Activated T-cell treated with anti-CD3 and anti-CD28 coated beads, Interleukin-2, amount 50 U/mL, for 4 hours (primary cell): ENCODE measurements around the gene PCBP3. TPM values are rescaled to one million over a fixed set of nuclear protein-coding genes. Genes with fewer than 3 reads are reported as not detected.

Experiments used
- ATAC-seq, 2 donors: fragments of 200-7000 bp; cut with Tn5 transposase; one replicate each; pipeline ENCODE4 v1.10.0; 2021
- DNase-seq: peaks from one replicate; pipeline ENCODE4 v3.0.0-alpha.2; 2020
- H3K27me3 Mint-ChIP-seq: one replicate; pipeline ENCODE4 v1.8.0; 2021; ENCODE audit warnings: low read depth, mixed read lengths
- H3K36me3 Mint-ChIP-seq: one replicate; pipeline ENCODE4 v1.8.0; 2022; ENCODE audit warnings: mixed read lengths; ENCODE audit not compliant: insufficient read depth
- H3K4me1 Mint-ChIP-seq: one replicate; pipeline ENCODE4 v1.8.0; 2021; ENCODE audit warnings: low read depth, mixed read lengths
- H3K4me3 Mint-ChIP-seq: one replicate; pipeline ENCODE4 v1.8.0; 2021; ENCODE audit warnings: mild to moderate bottlenecking, moderate library complexity, mixed read lengths
- H3K9me3 Mint-ChIP-seq: one replicate; pipeline ENCODE4 v1.8.0; 2021; ENCODE audit warnings: mixed read lengths
- total RNA-seq, 3 donors: library from RNA; stranded (reverse); gene quantifications; one replicate each; pipeline ENCODE4 v1.2.1, GENCODE V29; 2021

PCBP3 gene
- total RNA-seq, 3 donors from 2014 or later: 2.7 to 5.7 (median 4.8) TPM

- ATAC-seq (no peak), DNase-seq (no peak)
- peaks cover 2% of the 10 kb centered on the region for H3K4me1 Mint-ChIP-seq
- no peak overlapping the region for H3K4me3 Mint-ChIP-seq
- no peaks in the 10 kb centered on the region for H3K27me3 Mint-ChIP-seq
- H3K9me3 Mint-ChIP-seq: no peaks in the 10 kb centered on the region
- H3K36me3 Mint-ChIP-seq: no peaks in the 10 kb centered on the region
Measured at GRCh38 chr21:45909238-45909988, 265.9 kb downstream of the PCBP3 start.

DNA sequence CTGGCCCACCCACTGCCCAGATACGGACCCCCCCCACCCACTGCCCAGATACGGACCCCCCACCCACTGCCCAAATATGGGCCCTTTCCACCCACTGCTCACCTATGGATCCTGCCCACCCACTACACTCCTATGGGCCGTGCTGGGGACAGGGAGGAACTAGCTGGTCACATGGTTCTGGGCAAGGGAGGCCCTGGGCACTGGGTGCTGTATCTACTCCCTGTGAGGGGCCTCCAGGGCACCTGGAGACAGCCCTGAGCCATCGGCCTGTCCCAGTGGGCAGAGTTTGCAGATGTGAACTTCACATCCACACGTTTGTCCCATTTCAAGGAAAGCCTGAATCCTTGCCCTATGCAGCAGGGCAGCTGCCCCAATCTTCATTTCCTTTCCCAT, 266.6 kb downstream of the PCBP3 start:
- Mint-ChIP-seq H3K4me3 (no peak overlapping the region), H3K4me1 (peaks cover 2% of the 10 kb centered on the region), H3K9me3 (no peaks in the 10 kb centered on the region), H3K27me3 (no peaks in the 10 kb centered on the region), H3K36me3 (no peaks in the 10 kb centered on the region)
- DNase-seq (no peak), ATAC-seq (no peak)

GRCh38 chr21:45910548-45911221, 267.2 kb downstream of the PCBP3 start:
- H3K36me3 Mint-ChIP-seq: no peaks in the 10 kb centered on the region
- no peaks in the 10 kb centered on the region for H3K27me3 Mint-ChIP-seq
- no peak for DNase-seq
- H3K9me3 Mint-ChIP-seq: no peaks in the 10 kb centered on the region
- no peak for ATAC-seq
- no peak overlapping the region for H3K4me3 Mint-ChIP-seq
- H3K4me1 Mint-ChIP-seq: peaks cover 7% of the 10 kb centered on the region

DNA sequence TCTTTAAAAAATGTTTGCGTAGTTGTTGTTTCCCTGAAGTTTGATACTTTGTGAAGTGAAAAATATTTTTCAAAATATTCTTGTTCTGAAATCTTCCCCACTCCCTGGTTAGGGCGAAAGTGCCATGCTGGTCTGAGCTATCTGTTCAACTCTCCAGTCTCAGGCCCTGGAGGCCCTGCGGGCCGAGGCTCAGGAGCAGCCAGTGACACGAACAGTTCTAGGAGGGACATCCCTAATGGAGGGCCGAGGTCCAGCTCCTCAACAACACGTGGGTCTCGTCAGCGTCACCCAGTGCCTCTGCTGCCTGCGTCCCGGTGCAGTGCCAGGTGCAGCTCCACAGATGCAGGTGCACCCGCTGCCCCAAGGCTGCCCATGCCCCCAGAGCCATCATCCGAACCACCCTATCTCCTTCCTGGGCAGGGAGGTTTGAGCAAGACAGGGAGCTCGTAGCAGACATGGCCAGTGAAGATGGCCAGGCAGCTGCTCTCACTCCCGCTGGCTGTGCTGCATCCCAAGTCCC, 268.3 kb downstream of the PCBP3 start:
- H3K36me3 Mint-ChIP-seq: no peaks in the 10 kb centered on the region
- no peaks in the 10 kb centered on the region for H3K27me3 Mint-ChIP-seq
- DNase-seq (no peak), ATAC-seq (no peak)
- no peaks in the 10 kb centered on the region for H3K9me3 Mint-ChIP-seq
- peaks cover 13% of the 10 kb centered on the region for H3K4me1 Mint-ChIP-seq
- no peak overlapping the region for H3K4me3 Mint-ChIP-seq

- H3K36me3 Mint-ChIP-seq: no peaks in the 10 kb centered on the region
- H3K9me3 Mint-ChIP-seq: no peaks in the 10 kb centered on the region
- no peaks in the 10 kb centered on the region for H3K27me3 Mint-ChIP-seq
- ATAC-seq (no peak), DNase-seq (no peak)
- H3K4me1 Mint-ChIP-seq: peaks cover 13% of the 10 kb centered on the region
- no peak overlapping the region for H3K4me3 Mint-ChIP-seq
Measured at GRCh38 chr21:45912611-45913417, 269.3 kb downstream of the PCBP3 start.

DNA sequence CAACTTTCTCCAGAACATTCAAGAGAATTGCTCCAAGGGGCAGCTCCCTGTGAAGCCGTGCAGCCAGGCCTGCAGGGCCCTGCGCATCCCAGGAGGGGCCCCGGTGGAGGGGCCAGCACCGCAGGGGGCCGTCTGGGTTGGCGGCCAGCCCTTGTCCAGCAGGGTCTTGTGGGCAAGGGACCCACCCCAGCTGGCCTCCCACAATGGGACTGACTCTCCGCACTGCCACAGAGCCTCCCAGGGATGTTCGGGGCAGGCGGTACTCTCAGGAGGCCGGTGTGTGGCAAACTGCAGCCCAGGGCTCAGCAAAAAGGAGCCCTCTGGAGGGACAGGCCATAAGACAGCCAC, 269.9 kb downstream of the PCBP3 start:
- no peak for DNase-seq
- ATAC-seq: no peak
- H3K9me3 Mint-ChIP-seq: no peaks in the 10 kb centered on the region
- no peak overlapping the region for H3K4me3 Mint-ChIP-seq
- H3K4me1 Mint-ChIP-seq: peaks cover 13% of the 10 kb centered on the region
- H3K36me3 Mint-ChIP-seq: no peaks in the 10 kb centered on the region
- H3K27me3 Mint-ChIP-seq: no peaks in the 10 kb centered on the region

DNA sequence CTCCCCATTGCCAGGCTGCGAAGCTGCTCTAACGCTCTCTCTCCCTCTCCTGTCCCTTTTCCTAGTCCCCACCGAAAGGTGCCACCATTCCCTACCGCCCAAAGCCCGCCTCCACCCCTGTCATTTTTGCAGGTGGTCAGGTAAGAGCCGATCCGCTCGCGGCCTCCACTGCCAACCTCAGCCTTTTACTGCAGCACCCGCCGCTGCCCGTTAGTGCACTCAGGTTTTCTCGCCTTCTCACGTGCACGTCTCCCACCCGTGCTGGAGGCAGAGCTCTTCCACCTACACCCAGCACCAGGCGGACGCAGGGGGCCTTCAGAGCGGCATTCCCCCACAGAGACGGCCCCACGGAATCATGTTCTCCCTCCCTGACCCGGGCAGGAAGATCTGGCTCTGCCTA, 270.4 kb downstream of the PCBP3 start:
- H3K4me3 Mint-ChIP-seq: no peak overlapping the region
- DNase-seq: no peak
- H3K9me3 Mint-ChIP-seq: no peaks in the 10 kb centered on the region
- ATAC-seq: no peak
- H3K4me1 Mint-ChIP-seq: peaks cover 13% of the 10 kb centered on the region
- H3K27me3 Mint-ChIP-seq: no peaks in the 10 kb centered on the region
- no peaks in the 10 kb centered on the region for H3K36me3 Mint-ChIP-seq

- ATAC-seq (no peak), DNase-seq (no peak)
- Mint-ChIP-seq H3K27me3 (no peaks in the 10 kb centered on the region), H3K9me3 (no peaks in the 10 kb centered on the region), H3K4me3 (no peak overlapping the region), H3K36me3 (no peaks in the 10 kb centered on the region), H3K4me1 (peaks cover 11% of the 10 kb centered on the region)
Measured at GRCh38 chr21:45914321-45914845, 270.9 kb downstream of the PCBP3 start.

DNA sequence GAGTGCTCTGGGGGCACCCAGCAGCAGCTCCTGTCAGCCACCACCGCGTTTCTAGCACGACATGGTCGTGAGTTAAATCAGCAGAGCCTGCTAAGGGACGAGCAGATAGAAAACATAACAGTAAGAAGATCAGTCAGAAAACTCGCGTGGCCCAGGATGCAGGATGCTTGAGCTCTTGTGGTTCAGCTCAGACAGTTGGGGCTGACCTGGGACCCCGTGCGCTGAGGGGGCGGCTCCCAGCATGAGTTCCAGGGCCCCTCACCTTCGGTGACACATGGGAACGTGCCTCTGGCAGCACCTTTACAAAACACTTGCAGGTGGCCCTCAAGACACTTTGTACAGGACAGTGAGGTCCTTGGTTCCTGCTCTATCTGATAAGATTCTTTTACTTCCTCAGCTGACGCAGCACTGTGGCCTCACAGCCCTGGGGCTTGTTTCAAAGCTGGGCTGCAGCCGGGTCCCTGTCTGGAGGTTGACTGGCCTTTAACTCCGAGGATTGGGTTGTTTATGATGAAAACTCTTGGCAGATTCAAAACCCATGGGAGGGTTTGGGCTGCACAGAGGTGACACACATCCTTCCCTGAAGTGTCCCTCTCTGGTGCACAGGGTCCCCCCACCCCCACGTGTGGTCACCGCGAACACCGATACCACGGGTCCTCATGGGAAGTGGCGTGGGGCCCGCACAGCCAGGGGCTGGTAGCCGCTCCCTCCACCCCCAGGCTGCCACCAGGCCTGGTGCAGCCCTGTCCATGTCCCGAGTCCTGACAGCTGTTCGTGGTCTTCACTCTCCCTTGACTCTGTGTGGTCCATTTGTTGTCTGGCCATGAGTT, 272.7 kb downstream of the PCBP3 start:
- Mint-ChIP-seq H3K4me3 (no peak overlapping the region), H3K36me3 (no peaks in the 10 kb centered on the region), H3K4me1 (peaks cover 11% of the 10 kb centered on the region), H3K27me3 (no peaks in the 10 kb centered on the region), H3K9me3 (no peaks in the 10 kb centered on the region)
- DNase-seq (no peak), ATAC-seq (peak in 1 of 2 donors; percentile 41)

DNA sequence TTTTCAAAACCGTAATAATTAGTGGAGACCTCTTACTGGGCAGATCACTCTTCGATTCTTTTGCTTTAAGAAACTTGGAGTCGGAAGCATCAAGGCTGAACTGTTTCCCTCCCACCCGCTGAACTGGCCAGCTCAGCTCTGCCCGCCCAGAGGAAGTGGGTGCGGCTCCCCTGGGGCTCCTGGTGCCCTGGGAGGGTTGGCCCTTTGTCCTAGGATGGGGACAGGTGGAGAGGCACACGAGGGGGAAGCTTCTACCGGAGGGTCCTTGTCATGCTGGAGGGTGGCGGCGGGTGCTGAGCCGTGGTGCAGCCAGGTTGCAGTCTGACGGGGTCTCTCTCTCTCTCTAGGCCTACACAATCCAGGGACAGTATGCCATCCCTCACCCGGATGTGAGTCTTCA, 273.7 kb downstream of the PCBP3 start:
- DNase-seq: no peak
- no peaks in the 10 kb centered on the region for H3K36me3 Mint-ChIP-seq
- ATAC-seq: no peak
- no peaks in the 10 kb centered on the region for H3K9me3 Mint-ChIP-seq
- no peaks in the 10 kb centered on the region for H3K27me3 Mint-ChIP-seq
- H3K4me1 Mint-ChIP-seq: peaks cover 17% of the 10 kb centered on the region
- H3K4me3 Mint-ChIP-seq: no peak overlapping the region

GRCh38 chr21:45918011-45918410, 274.5 kb downstream of the PCBP3 start:
- H3K4me3 Mint-ChIP-seq: no peak overlapping the region
- ATAC-seq (no peak), DNase-seq (no peak)
- H3K9me3 Mint-ChIP-seq: no peaks in the 10 kb centered on the region
- H3K27me3 Mint-ChIP-seq: no peaks in the 10 kb centered on the region
- peaks cover 24% of the 10 kb centered on the region for H3K4me1 Mint-ChIP-seq
- H3K36me3 Mint-ChIP-seq: no peaks in the 10 kb centered on the region

GRCh38 chr21:45918835-45919447, 275.4 kb downstream of the PCBP3 start:
- no peaks in the 10 kb centered on the region for H3K27me3 Mint-ChIP-seq

GRCh38 chr21:45919593-45919992, 276.1 kb downstream of the PCBP3 start:
- Mint-ChIP-seq H3K4me1 (peaks cover 28% of the 10 kb centered on the region), H3K36me3 (no peaks in the 10 kb centered on the region), H3K27me3 (no peaks in the 10 kb centered on the region), H3K4me3 (no peak overlapping the region), H3K9me3 (no peaks in the 10 kb centered on the region)
- DNase-seq: no peak
- ATAC-seq: no peak

More at GRCh38 chr21:45918835-45919447, 275.4 kb downstream of the PCBP3 start:
- Mint-ChIP-seq H3K4me3 (no peak overlapping the region), H3K9me3 (no peaks in the 10 kb centered on the region), H3K36me3 (no peaks in the 10 kb centered on the region), H3K4me1 (peaks cover 28% of the 10 kb centered on the region)
- DNase-seq (no peak), ATAC-seq (no peak)
